ENCODE results near the gene JPH4.
A peak's percentile ranks its signal among the peaks of the same experiment; 100 is the strongest.

JPH4 gene

GRCh38 chr14:23562822-23563472 is 15.6 kb downstream of the JPH4 start:
- peak; percentile 33 for DNase-seq (ENCODE audit: low read depth)

DNA sequence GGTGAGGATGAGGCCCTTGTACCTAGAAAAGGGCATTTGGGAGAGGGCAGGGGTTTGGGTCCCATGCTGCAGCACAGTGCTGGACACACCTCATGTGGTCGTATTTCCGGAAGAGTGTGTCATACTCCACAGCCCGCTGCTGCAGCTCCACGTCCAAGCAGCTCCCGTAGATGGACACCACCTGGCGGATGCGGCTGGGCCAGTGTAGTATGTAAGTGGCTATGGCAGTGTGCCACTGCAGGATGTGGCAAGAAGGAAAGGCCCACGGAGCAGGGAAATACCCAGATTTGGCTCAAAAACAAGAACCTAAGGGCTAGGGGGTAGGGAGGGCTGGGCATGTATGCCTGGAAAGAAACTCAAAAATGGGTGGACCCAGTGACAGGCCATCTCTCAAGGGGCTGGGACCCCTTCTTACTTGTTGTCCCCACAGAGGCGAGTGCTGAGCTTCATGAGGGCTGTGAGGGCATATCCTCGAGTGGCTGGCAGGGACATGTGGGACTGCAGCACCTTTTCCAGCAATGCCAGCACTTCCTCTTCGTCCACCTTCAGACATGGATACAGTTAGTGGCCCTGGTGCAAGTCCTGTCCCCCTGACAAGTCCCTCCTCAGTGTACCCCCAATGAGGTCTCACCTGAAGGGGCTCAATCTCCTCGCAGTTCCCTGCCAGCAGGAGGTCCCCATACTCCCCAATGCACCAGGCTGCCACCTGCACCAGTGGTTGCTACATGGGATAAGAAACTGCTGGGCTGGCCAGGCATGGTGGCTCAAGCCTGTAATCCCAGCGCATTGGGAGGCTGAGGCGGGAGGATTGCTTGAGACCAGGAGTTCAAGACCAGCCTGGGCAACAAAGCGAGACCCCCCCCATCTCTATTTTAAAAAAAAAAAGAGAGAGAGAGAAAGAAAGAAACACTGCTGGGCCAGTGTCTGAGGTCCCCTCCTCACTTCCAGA is 16.4 kb downstream of the JPH4 start:
- DNase-seq (ENCODE audit: low read depth) = no peak

DNA sequence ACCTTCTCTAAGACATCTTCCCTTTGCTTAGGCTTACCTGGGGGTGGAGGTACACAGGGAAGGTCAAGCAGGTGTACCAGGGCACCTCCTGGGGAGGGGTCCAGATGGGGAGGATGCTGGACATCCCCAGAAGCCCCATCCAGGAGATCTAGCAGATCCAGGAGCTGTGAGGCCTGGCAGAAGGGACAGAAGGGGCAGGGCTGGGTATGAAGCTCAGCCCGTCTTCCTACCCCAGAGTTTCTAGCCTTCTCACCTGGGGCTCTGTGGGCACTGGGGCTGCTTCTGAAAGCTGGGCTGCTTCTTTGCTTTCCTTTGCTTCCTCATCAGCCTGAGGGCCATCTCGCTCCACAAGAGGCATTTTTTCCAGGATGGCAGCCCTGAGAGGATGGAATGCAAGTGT is 17.3 kb downstream of the JPH4 start:
- no peak for DNase-seq (ENCODE audit: low read depth)

DNA sequence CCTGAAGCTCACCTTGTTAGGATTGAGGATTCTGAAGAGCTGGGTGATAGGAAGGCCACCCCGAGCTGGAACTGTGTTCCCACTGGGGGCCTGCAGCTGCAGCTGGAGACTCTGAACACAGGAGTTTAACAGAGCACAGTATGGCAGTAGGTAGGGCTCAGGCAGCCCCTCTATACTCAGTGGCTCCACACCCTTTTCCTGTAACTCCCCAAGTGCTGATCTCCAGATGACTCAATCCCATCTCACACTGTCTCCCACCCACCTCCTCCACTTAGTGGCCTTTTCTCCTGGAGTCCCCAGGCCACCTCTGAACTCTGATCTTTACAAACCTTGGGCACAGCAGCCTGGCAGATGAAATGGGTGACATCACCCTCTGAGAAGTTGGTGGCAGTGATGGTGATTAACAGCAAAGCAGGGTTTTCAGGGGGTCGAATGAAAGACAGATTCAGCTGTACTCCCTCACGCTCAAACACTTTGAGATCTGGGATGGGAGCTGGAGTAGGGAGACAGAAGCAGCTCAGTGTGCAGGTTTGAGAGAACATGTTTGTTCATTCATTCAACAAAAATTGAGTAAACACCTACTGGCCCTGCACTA is 18.6 kb downstream of the JPH4 start:
- DNase-seq (ENCODE audit: low read depth) = no peak

DNA sequence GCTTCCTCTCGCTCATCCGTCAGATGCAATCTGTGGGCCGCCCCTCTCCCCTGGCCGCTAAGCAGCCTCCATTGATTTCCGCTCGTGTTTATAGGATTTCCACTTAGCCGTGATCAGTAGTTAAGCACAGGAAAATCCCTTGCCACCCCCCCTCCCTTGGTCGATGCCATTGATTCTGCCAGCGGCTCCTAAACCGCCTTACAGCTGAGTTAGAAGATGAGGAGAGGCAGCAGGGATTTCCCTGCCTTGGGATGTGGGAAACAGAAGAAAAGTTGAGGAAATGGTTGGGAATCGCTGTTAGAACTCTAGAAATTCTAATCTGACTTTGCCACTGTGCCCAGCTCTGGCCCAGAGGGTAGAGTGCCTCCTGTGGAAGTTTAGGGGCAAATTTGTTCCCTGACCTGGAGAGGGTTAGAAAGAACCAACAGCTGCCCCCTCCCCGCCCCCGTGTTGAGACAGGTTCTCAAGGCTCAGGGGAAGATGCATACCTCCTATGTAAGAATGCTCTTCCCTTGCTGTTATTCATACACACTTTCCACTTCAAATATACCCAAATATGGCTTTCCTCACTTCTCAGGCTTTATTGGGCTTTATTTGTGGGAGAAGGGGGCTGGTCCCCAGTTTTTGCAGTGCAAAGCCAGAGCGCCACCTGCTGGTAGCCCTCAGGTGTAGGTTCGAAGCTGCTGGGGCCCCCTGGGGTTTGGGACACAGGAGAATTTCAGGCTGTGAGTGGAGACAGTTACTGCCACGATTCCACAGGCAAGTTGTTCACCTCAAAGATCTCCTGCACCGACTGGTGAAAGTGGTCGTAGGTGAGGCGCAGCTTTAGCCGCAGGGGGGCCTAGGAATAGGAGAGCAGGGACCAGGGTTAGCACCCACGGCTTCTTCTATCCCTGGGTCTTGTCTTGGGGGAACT is 19.3 kb downstream of the JPH4 start:
- peak; percentile 52 for DNase-seq (ENCODE audit: low read depth)

- no peak for DNase-seq (ENCODE audit: low read depth)
These were observed 20.1 kb downstream of the JPH4 start for GRCh38 chr14:23558346-23559009.

- DNase-seq (ENCODE audit: low read depth) = no peak
These were observed 20.6 kb downstream of the JPH4 start for GRCh38 chr14:23557946-23558345.

DNA sequence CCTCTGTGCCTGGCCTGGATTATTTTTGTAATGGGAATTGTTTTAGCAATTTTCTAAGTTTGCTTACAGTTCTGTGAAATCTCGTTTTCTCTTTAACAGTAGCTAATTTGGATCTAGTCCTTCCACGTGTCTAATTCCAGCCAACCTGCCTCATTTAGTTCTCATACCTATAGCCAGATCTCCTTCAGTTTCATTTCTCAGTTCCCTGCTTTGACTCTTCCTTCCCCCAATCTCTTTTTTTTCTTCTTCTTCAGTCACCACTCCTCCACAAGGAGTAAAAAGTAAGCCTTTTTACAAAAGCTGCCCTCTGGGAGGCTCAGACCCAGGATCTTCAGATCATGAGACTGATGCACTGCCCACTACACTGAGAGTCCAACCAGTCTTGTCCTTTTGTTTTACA is 21.1 kb downstream of the JPH4 start:
- DNase-seq (ENCODE audit: low read depth) = no peak

- no peak for DNase-seq (ENCODE audit: low read depth)
These were observed 21.7 kb downstream of the JPH4 start for GRCh38 chr14:23556700-23557440.

DNA sequence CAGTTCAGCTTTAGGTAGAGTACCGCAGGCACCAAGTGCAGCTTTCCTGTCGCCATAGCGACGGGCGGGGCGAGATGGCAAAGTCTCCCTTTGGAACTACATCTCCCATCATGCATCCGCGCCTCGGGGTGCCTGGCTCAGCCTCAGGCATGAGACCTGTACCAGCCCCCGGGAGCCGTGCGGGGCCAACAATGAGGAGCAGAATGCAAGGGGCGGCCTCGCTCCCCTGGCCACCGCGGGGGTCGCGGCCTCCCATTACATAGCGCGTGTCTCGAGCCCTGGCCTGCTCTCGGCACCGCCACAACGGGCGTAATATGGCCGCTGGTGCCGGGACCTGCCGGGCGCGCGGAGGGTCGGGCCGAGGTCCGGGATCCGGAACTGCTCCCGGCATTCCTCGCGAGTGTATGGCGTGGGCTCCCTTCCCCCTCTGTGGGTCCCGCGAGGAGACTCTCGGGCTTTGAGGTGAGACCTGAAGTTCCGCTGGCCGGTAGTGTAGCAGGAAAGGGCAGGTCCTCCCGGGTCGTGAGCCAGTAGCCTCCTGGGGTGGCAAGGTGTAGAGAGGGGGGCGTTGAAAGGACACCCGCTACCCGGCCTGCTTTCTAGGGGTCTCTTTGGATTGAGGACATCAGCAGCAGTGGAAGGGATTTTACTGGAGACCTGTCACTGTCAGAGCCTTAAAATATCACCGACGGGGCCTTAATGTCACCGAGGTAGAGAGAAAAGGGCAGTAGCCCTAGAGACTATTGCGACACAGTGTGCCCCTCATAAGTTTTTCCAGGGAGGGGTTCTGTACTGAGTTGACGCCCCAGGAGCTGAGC is 22.5 kb downstream of the JPH4 start, which contains the start of gene THTPA:
Gene THTPA (plus strand): TSS at position 390 of the 818 bp plus-strand sequence. CDS start 487 bp downstream, outside the sequence.
- DNase-seq (ENCODE audit: low read depth) = peak; percentile 87

GRCh38 chr14:23555533-23555881 is 23.1 kb downstream of the JPH4 start:
- no peak for DNase-seq (ENCODE audit: low read depth)

- peak; percentile 75 for DNase-seq (ENCODE audit: low read depth)
These were observed 27.1 kb downstream of the JPH4 start, which contains the start of gene ZFHX2 for GRCh38 chr14:23551266-23552028. TSS of gene ZFHX2 (minus strand) at chr14:23551765. CDS start at chr14:23535325, 16,440 bp downstream.

DNA sequence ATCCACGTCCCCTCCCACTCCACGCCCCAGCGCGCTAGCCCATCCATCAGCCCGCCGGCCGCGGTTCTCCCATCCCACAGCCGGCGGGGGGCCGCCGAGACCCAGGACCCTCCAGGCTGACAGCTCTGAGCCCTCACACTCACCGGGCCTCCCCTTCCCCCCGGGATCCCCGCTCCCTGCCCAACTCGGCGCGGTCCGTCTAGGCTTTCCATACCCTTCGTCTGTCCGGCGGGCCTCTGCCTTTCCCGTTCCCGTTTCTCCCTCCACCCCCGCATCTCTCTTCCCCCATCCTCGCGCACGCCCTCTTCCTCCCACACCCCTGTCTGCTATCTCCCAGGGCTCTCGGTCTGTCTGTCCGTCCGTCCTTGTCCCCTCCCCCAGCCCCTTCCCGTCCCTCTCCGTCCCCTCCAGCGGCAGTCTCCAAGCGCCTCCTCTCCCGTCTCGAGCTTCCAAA is 27.8 kb downstream of the JPH4 start:
- no peak for DNase-seq (ENCODE audit: low read depth)

GRCh38 chr14:23550131-23550811 is 28.3 kb downstream of the JPH4 start:
- DNase-seq (ENCODE audit: low read depth) = no peak

GRCh38 chr14:23548351-23549318 is 30.0 kb downstream of the JPH4 start:
- no peak for DNase-seq (ENCODE audit: low read depth)

DNA sequence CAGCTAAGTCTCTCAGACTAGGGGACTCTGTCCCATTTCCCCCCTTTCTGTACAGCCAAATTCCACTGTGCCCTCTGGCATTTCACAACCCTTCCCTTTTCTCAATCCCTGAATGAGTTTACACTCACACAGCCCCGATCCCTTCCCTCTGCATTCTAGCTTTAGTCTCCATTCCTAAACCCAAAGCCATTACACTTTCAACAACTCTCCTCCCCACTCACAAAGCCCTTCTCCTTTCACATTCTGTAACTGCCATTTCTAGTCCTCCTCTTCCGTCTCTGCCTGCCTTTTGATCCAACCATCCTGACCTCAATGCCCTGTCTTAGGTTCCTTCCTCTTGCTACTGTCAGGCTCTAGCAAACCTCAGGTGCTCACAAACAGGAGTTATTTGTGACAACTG is 30.7 kb downstream of the JPH4 start:
- DNase-seq (ENCODE audit: low read depth) = no peak

Data from activated T-helper 9 cell treated with anti-CD3 and anti-CD28 coated beads, Interleukin-2, amount 50 U/mL, for 16 hours (primary cell).